Smooth muscle cell (in vitro differentiated cells): ENCODE data around the gene VEGFA. TPM values are rescaled to one million over a fixed set of nuclear protein-coding genes. Genes with fewer than 3 reads are reported as not detected.

ENCODE experiments used
- DNase-seq: peaks from one replicate; lab custom pipeline; 2025; ENCODE audit not compliant: unreplicated experiment; lab: John Stamatoyannopoulos, UW
- H2AFZ ChIP-seq: fragments of 200-600 bp; sonication (generic); 2 replicates; pipeline ENCODE4 v1.6.0; 2016; ENCODE audit warnings: antibody characterized with exemption, low read depth, mild to moderate bottlenecking
- H3F3A ChIP-seq: fragments of 200-600 bp; sonication (generic); 2 replicates; pipeline ENCODE4 v1.6.0; 2017; ENCODE audit warnings: antibody characterized with exemption, low read depth
- H3K27ac ChIP-seq: fragments of 200-600 bp; sonication (generic); 2 replicates; pipeline ENCODE4 v1.5.1; 2016; ENCODE audit warnings: low read depth, mild to moderate bottlenecking
- H3K27me3 ChIP-seq: fragments of 200-600 bp; sonication (generic); 2 replicates; pipeline ENCODE4 v1.6.1; 2016; ENCODE audit warnings: low read depth, mild to moderate bottlenecking
- H3K36me3 ChIP-seq: fragments of 200-600 bp; sonication (generic); 2 replicates; pipeline ENCODE4 v1.5.1; 2016; ENCODE audit warnings: low read depth
- H3K4me1 ChIP-seq: fragments of 200-600 bp; sonication (generic); 2 replicates; pipeline ENCODE4 v1.5.1; 2016; ENCODE audit warnings: low read depth
- H3K4me2 ChIP-seq: fragments of 200-600 bp; sonication (generic); 2 replicates; pipeline ENCODE4 v1.6.0; 2016; ENCODE audit warnings: mild to moderate bottlenecking
- H3K4me3 ChIP-seq: fragments of 200-600 bp; sonication (generic); 2 replicates; pipeline ENCODE4 v1.5.1; 2016; ENCODE audit warnings: mild to moderate bottlenecking
- H3K79me2 ChIP-seq: fragments of 200-600 bp; sonication (generic); 2 replicates; pipeline ENCODE4 v1.6.0; 2016; ENCODE audit warnings: low read depth, mild to moderate bottlenecking
- H3K9ac ChIP-seq: fragments of 200-600 bp; sonication (generic); 2 replicates; pipeline ENCODE4 v1.6.0; 2016; ENCODE audit warnings: low read depth
- H3K9me3 ChIP-seq: fragments of 200-600 bp; sonication (generic); replicated peaks from 2 replicates; pipeline ENCODE4 v1.5.1; 2016; ENCODE audit warnings: low read depth
- H4K20me1 ChIP-seq: fragments of 200-600 bp; sonication (generic); 2 replicates; pipeline ENCODE4 v1.6.0; 2016; ENCODE audit warnings: low read depth
- CTCF ChIP-seq: fragments of 200-600 bp; sonication (generic); IDR thresholded peaks from 2 replicates; pipeline ENCODE4 v1.5.1; 2017; ENCODE audit warnings: borderline replicate concordance, mild to moderate bottlenecking, antibody characterized with exemption; ENCODE audit not compliant: insufficient read depth, poor library complexity, severe bottlenecking
- WGBS: methylation state at CpG from one replicate; pipeline ENCODE4 v1.1.7; 2016; ENCODE audit warnings: low lambda C conversion rate; 5-methylcytosine and 5-hydroxymethylcytosine counted together
- polyA plus RNA-seq: library from polyadenylated mRNA; unstranded; fragments of >200 nt; fragmentation: Nextera tagmentation; extraction: Ambion mirVana; gene quantifications from 2 replicates; pipeline ENCODE4 v1.2.1, GENCODE V29; 2016
- total RNA-seq: library from RNA; depleted of rRNA; stranded (reverse); fragments of >200 nt; gene quantifications from 2 replicates; pipeline ENCODE4 v1.2.3, GENCODE V29; 2014

VEGFA gene
- total and polyA plus RNA-seq, 2 experiments from 2014 or later = 116 to 136 TPM

GRCh38 chr6:43762966-43763695 lies 6.9 kb upstream of the VEGFA start:
- Histone ChIP-seq H3K9me3 (no peaks in the 10 kb centered on the region), H3K4me3 (no peak overlapping the region), H3K79me2 (no peaks in the 10 kb centered on the region), H3K27ac (peak overlapping the region; percentile 58), H4K20me1 (no peaks in the 10 kb centered on the region), H2AFZ (no peak overlapping the region), H3K4me2 (peak overlapping the region; percentile 61), H3K36me3 (no peaks in the 10 kb centered on the region), H3F3A (no peaks in the 10 kb centered on the region), H3K27me3 (no peaks in the 10 kb centered on the region), H3K4me1 (peaks cover 20% of the 10 kb centered on the region), H3K9ac (no peak overlapping the region)
- no peak for TF ChIP-seq CTCF
- 37% methylated on average over 6 of the region's 6 CpGs for WGBS
- no peak for DNase-seq

GRCh38 chr6:43763812-43764522 lies 6.0 kb upstream of the VEGFA start:
- DNase-seq = no peak
- Histone ChIP-seq H2AFZ (no peak overlapping the region), H3K4me1 (peaks cover 20% of the 10 kb centered on the region), H3K9ac (no peak overlapping the region), H3K79me2 (no peaks in the 10 kb centered on the region), H3K36me3 (no peaks in the 10 kb centered on the region), H3K4me3 (no peak overlapping the region), H4K20me1 (no peaks in the 10 kb centered on the region), H3F3A (no peaks in the 10 kb centered on the region), H3K9me3 (no peaks in the 10 kb centered on the region), H3K27ac (peak overlapping the region; percentile 39), H3K27me3 (no peaks in the 10 kb centered on the region), H3K4me2 (peak overlapping the region; percentile 61)
- 96% methylated on average over 7 of the region's 7 CpGs for WGBS
- no peak for TF ChIP-seq CTCF

GRCh38 chr6:43764772-43765171 lies 5.2 kb upstream of the VEGFA start:
- Histone ChIP-seq H3K9me3 (no peaks in the 10 kb centered on the region), H3F3A (peaks cover 4% of the 10 kb centered on the region), H3K9ac (no peak overlapping the region), H3K4me2 (no peak overlapping the region), H3K4me1 (peaks cover 24% of the 10 kb centered on the region), H3K27ac (no peak overlapping the region), H4K20me1 (no peaks in the 10 kb centered on the region), H3K27me3 (no peaks in the 10 kb centered on the region), H3K79me2 (no peaks in the 10 kb centered on the region), H3K4me3 (no peak overlapping the region), H3K36me3 (no peaks in the 10 kb centered on the region), H2AFZ (no peak overlapping the region)
- 71% methylated on average over 5 of the region's 5 CpGs for WGBS
- DNase-seq = no peak
- TF ChIP-seq CTCF = no peak
